ENCODE data around the gene PDE2A.

DNA sequence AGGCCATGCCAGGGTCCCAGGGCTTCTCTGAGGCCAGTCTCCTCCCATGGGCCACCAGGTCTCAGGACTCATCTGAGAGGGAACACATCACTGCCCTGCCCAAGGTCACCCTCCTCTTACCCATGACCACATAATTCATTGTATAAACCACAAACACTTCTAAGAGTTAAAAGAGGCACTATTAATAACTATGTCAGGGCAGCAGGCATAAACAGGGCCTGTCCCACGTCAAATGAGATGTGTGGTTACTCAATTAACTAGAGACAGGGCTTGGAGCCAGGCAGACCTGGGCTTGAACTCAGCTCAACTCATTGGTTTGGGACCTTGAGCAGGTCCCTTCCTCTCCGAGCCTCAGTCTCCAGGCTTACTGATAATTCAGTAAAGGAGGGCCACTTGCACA is 44.9 kb upstream of the PDE2A start:
- TF ChIP-seq CTCF (IDR thresholded peaks at IDR 0.05) (no peak), POLR2A (IDR thresholded peaks at IDR 0.05; ENCODE audit: low read depth) (no peak), EP300 (IDR thresholded peaks at IDR 0.05) (no peak)

Measured in esophagus muscularis mucosa (tissue), 4 donors.